Adrenal gland (tissue), 5 donors: ENCODE data around the gene ZMYND8.

ENCODE experiments used
- CTCF ChIP-seq, 6 experiments: fragments of 450-650 bp in 4 of 6; fragments of 200-600 bp in 2 of 6; sonication (generic) in 1 of 6; IDR thresholded peaks; 1 replicate in 5 of 6; 2 replicates in 1 of 6; pipeline versions ENCODE4 v1.5.1 to v1.8.0; 2016 to 2021; ENCODE audit warnings: antibody characterized with exemption in 6 of 6, mild to moderate bottlenecking in 2 of 6, moderate library complexity in 1 of 6
- POLR2A ChIP-seq, 2 donors: fragments of 450-650 bp; IDR thresholded peaks; one replicate each; pipeline ENCODE4 v1.6.1; 2017; ENCODE audit warnings: antibody characterized with exemption in 2 of 2, mild to moderate bottlenecking in 2 of 2, moderate library complexity in 1 of 2
- donor health status: DM: no; HTN: no; CAD: no.

- TF ChIP-seq CTCF (IDR thresholded peaks at IDR 0.05) (peak; percentile 11 to 97 (median 57)), POLR2A (IDR thresholded peaks at IDR 0.05) (no peak)
Observed at GRCh38 chr20:47205577-47206123, 150.8 kb downstream of the ZMYND8 start.
